Kidney (tissue), 14 donors: ENCODE data around the gene NPSR1. TPM values are rescaled to one million over a fixed set of nuclear protein-coding genes. Genes with fewer than 3 reads are reported as not detected.
"Not testable (repeated sequence)": the region's sequence is repeated elsewhere in the genome, so short reads cannot be mapped to it uniquely, and the experiment has no call there.

ENCODE experiments used
- DNase-seq, 5 donors: peaks; one replicate each; pipeline ENCODE4 v3.0.0-alpha.2; 2013 to 2020
- FAIRE-seq: peaks from 2 replicates; lab custom pipeline; 2012; peaks lifted over from hg19 to GRCh38; lab: Jason Lieb, UNC
- H3K27ac ChIP-seq, 2 donors: one replicate each; pipeline ENCODE4 v1.7.0; 2013; ENCODE audit warnings: low read depth in 2 of 2, low read length in 2 of 2, inconsistent platforms in 1 of 2
- H3K27me3 ChIP-seq: one replicate; pipeline ENCODE4 v1.7.1; 2013; ENCODE audit warnings: low read length, inconsistent platforms; ENCODE audit not compliant: control insufficient read depth, insufficient read depth
- H3K36me3 ChIP-seq, 3 donors: one replicate each; pipeline versions ENCODE4 v1.7.0 to v1.7.1; 2013; ENCODE audit warnings: low read length in 3 of 3, control low read depth in 1 of 3, inconsistent platforms in 1 of 3; ENCODE audit not compliant: insufficient read depth in 3 of 3, control insufficient read depth in 2 of 3
- H3K4me1 ChIP-seq, 3 donors: one replicate each; pipeline versions ENCODE4 v1.7.0 to v1.7.1; 2013; ENCODE audit warnings: low read length in 3 of 3, inconsistent platforms in 1 of 3, low read depth in 1 of 3; ENCODE audit not compliant: control insufficient read depth in 2 of 3, insufficient read depth in 2 of 3
- H3K4me3 ChIP-seq, 3 donors: one replicate each; pipeline versions ENCODE4 v1.7.0 to v1.8.1; 2013; ENCODE audit warnings: low read length in 3 of 3, control low read depth in 1 of 3, inconsistent platforms in 1 of 3
- H3K9ac ChIP-seq, 3 donors: one replicate each; pipeline versions ENCODE4 v1.7.0 to v1.7.1; 2013; ENCODE audit warnings: low read length in 3 of 3, control low read depth in 1 of 3, inconsistent platforms in 1 of 3
- H3K9me3 ChIP-seq, 3 donors: one replicate each; pipeline versions ENCODE4 v1.7.0 to v1.7.1; 2013; ENCODE audit warnings: low read length in 3 of 3, control low read depth in 1 of 3, inconsistent platforms in 1 of 3; ENCODE audit not compliant: control insufficient read depth in 2 of 3, insufficient read depth in 1 of 3
- intact Hi-C: fragments of 100-400 bp; cut with DNase I; formaldehyde crosslinking; loops from one replicate; pipeline ENCODE4 v1.11.1; 2022
- polyA plus RNA-seq: library from polyadenylated mRNA; stranded (reverse); fragments of 350-450 nt; fragmentation: Illumina TruSeq; extraction: RNeasy Lipid Tissue Mini Kit (QIAGEN cat#74804); gene quantifications from one replicate; pipeline ENCODE4 v1.2.3, GENCODE V29; 2014; ENCODE audit warnings: low read depth, low replicate concordance; ENCODE audit not compliant: insufficient read depth
- total RNA-seq: library from RNA; stranded (reverse); fragmentation: NEBNext Ultra II Directional; extraction: Animal tissue kit (Norgen Biotek cat#: 25700); gene quantifications from one replicate; pipeline ENCODE4 v1.2.1, GENCODE V29; 2021
- TF ChIP-seq, protein P1 (sequence below): IDR thresholded peaks from 3 replicates; pipeline ENCODE4 v1.5.1; 2012; ENCODE audit warnings: mild to moderate bottlenecking, moderate library complexity, borderline replicate concordance; ENCODE audit not compliant: insufficient read depth; ENCODE audit errors: extremely low read depth
- donor health status: control.
- donor health status: control.
- donor health status: control.
- donor health status: control.
- donor health status: control.
- donor health status: DM: yes; HTN: yes; CAD: no.
- donor health status: Normal renal cell carcinoma (clear cell type).

The NPSR1 gene
- total and polyA plus RNA-seq, 2 donors from 2014 or later = not detected

DNA sequence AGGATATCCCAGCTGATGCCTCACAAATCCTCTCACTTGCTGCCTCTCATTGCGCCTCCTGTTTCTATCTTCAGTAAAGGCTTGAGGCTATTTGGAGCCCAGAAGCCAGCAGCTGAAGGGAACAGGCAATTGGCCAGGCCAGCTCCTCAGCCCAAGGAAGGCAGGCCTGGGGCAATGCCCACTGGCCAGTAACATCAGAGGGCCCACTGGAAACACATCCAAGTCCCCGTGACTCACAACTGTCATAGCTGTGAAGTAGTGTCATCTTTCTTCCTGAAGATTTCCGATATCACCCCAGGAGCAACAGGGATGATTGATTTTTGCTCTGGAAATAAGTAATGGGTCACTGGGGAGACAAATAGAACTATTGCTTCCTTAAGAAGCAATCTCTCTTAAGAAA is 209.3 kb downstream of the NPSR1 start:
- H3K9ac ChIP-seq, intact Hi-C loops, H3K9me3 ChIP-seq, FAIRE-seq, DNase-seq, H3K36me3 ChIP-seq, H3K4me3 ChIP-seq, H3K4me1 ChIP-seq, H3K27me3 ChIP-seq, H3K27ac ChIP-seq: not testable (repeated sequence)

DNA sequence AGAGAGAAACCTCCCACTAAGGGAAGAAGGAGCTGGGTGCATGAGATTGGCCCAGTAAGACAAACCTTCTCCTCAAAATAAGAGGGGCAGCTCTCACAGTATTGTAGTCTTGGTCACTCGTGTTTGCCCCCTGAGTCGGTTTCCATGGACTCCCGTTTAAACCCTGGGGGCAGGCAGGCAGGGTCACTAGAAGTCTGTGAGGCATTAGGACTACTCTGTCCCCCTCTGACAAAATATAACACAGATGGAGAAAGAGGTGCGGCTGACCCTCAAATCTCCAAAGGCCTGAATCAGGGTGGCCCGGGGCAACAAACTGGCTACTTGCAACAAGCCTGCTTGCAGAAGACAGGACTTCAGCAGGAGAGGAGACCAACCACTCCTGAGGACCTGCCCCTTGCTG is 210.6 kb downstream of the NPSR1 start:
- H3K9ac ChIP-seq, H3K4me3 ChIP-seq, H3K27me3 ChIP-seq, H3K36me3 ChIP-seq, FAIRE-seq, H3K9me3 ChIP-seq, intact Hi-C loops, H3K4me1 ChIP-seq, DNase-seq, H3K27ac ChIP-seq: not testable (repeated sequence)

DNA sequence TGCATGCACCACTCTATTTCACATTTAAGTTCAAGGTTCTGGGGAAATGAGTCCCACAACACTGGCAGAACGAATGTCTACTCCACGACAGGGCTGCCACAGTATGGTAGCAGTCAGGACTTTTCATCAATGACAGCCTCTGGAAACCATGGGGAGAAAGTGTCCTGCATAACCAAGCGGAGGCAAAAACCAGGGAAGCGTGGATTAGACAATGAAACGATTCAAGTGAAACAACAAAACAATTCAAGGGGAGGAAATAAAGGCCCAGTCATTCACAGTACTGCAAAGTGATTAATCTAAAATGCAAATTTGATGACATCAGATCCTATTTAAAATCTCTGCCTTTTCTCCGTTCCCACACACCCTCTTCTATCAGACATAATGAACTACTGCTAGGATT is 211.0 kb downstream of the NPSR1 start:
- no peak for DNase-seq
- H3K36me3 ChIP-seq = no peaks in the 10 kb centered on the region
- H3K4me3 ChIP-seq = no peak overlapping the region
- H3K9ac ChIP-seq = no peak overlapping the region
- H3K4me1 ChIP-seq = no peaks in the 10 kb centered on the region
- intact Hi-C loops = no loop called here
- FAIRE-seq = no peak
- TF ChIP-seq, protein P1, sequence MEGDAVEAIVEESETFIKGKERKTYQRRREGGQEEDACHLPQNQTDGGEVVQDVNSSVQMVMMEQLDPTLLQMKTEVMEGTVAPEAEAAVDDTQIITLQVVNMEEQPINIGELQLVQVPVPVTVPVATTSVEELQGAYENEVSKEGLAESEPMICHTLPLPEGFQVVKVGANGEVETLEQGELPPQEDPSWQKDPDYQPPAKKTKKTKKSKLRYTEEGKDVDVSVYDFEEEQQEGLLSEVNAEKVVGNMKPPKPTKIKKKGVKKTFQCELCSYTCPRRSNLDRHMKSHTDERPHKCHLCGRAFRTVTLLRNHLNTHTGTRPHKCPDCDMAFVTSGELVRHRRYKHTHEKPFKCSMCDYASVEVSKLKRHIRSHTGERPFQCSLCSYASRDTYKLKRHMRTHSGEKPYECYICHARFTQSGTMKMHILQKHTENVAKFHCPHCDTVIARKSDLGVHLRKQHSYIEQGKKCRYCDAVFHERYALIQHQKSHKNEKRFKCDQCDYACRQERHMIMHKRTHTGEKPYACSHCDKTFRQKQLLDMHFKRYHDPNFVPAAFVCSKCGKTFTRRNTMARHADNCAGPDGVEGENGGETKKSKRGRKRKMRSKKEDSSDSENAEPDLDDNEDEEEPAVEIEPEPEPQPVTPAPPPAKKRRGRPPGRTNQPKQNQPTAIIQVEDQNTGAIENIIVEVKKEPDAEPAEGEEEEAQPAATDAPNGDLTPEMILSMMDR = no peak
- no peak overlapping the region for H3K27ac ChIP-seq
- no peaks in the 10 kb centered on the region for H3K27me3 ChIP-seq
- no peaks in the 10 kb centered on the region for H3K9me3 ChIP-seq

DNA sequence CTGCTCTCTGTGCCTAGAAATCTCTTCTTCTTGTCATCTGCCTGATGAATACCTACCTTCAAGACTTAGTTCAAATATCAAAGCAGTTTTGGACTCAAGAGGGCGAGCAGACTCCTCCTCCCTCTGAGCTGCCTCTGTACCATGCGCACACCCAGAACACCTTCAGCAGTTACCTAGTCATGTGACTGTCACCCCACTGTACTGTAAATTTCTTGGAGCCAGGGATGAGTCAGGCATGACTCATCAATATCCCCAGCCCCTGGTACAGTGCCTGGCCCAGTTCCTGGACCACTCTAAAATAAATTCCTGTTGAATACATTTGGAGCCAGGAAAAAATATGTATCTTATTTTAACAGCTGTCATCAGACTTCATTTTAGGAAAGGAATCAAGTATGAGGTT is 212.0 kb downstream of the NPSR1 start:
- H3K9me3 ChIP-seq, H3K36me3 ChIP-seq, FAIRE-seq, H3K4me1 ChIP-seq, H3K9ac ChIP-seq, intact Hi-C loops, H3K4me3 ChIP-seq, H3K27me3 ChIP-seq, DNase-seq, H3K27ac ChIP-seq: not testable (repeated sequence)

DNA sequence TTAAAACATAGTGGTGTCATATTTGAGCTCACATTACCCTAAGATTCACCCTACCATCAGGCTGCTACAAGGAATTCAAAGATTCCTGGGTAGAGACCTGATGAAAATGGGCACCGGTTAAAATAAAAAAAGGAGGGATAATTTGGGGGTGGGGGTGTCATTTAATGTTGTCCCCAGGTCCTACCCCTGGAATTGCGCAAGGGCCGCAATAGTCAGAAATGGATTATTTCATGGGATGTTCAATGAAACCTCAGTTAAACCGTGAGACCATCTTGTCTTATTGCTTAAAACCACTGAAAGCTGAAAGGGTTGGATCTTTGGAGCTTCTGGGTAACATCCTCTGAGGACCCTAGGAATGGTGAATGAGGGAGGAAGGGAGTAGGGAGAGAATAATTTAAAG is 216.3 kb downstream of the NPSR1 start:
- H3K4me3 ChIP-seq, H3K9me3 ChIP-seq, intact Hi-C loops, H3K4me1 ChIP-seq, FAIRE-seq, DNase-seq, H3K27ac ChIP-seq, H3K36me3 ChIP-seq, H3K27me3 ChIP-seq, H3K9ac ChIP-seq: not testable (repeated sequence)
